SKM-1 treated with dmso at 0.1 percent for 144 hours (cell line): Measurements from ENCODE around the gene KCNQ1.

Experiments used
- DNase-seq: peaks from one replicate; lab custom pipeline; 2025; ENCODE audit not compliant: unreplicated experiment; lab: John Stamatoyannopoulos, UW

Gene KCNQ1

GRCh38 chr11:2564588-2565425, 120.0 kb downstream of the KCNQ1 start:
- no peak for DNase-seq

GRCh38 chr11:2565447-2566222, 120.8 kb downstream of the KCNQ1 start:
- no peak for DNase-seq

GRCh38 chr11:2566223-2567025, 121.6 kb downstream of the KCNQ1 start:
- DNase-seq, result no peak

GRCh38 chr11:2567026-2567671, 122.3 kb downstream of the KCNQ1 start:
- no peak for DNase-seq

- no peak for DNase-seq
These were observed 124.5 kb downstream of the KCNQ1 start for GRCh38 chr11:2569321-2569721.

GRCh38 chr11:2569731-2570210, 125.0 kb downstream of the KCNQ1 start:
- DNase-seq, result no peak

- no peak for DNase-seq
These were observed 125.5 kb downstream of the KCNQ1 start for GRCh38 chr11:2570211-2570811.

- DNase-seq, result no peak
These were observed 126.2 kb downstream of the KCNQ1 start for GRCh38 chr11:2570841-2571597.

- DNase-seq, result no peak
These were observed 126.9 kb downstream of the KCNQ1 start for GRCh38 chr11:2571598-2572281.

- DNase-seq, result no peak
These were observed 127.9 kb downstream of the KCNQ1 start for GRCh38 chr11:2572491-2573239.

GRCh38 chr11:2573240-2574042, 128.6 kb downstream of the KCNQ1 start:
- no peak for DNase-seq

GRCh38 chr11:2574043-2574552, 129.3 kb downstream of the KCNQ1 start:
- DNase-seq, result no peak

GRCh38 chr11:2574553-2575535, 130.0 kb downstream of the KCNQ1 start:
- DNase-seq, result no peak

- DNase-seq, result no peak
These were observed 130.8 kb downstream of the KCNQ1 start for GRCh38 chr11:2575591-2576051.

GRCh38 chr11:2576111-2576510, 131.3 kb downstream of the KCNQ1 start:
- DNase-seq, result no peak

- DNase-seq, result no peak
These were observed 131.7 kb downstream of the KCNQ1 start for GRCh38 chr11:2576549-2576948.
